Prostate gland (tissue), 2 donors: Measurements from ENCODE around the gene CCDC175.

ENCODE experiments used
- CTCF ChIP-seq, 4 experiments: fragments of 200-600 bp in 2 of 4; fragments of 450-650 bp in 2 of 4; sonication (generic) in 2 of 4; IDR thresholded peaks; 1 replicate in 3 of 4; 2 replicates in 1 of 4; pipeline ENCODE4 v1.5.1; 2016 to 2019; ENCODE audit warnings: antibody characterized with exemption in 4 of 4, mild to moderate bottlenecking in 2 of 4, moderate library complexity in 2 of 4
- POLR2A ChIP-seq: fragments of 450-650 bp; IDR thresholded peaks from one replicate; pipeline ENCODE4 v1.6.1; 2016; ENCODE audit warnings: antibody characterized with exemption, mild to moderate bottlenecking
- POLR2AphosphoS5 ChIP-seq: sonication (generic); formaldehyde crosslinking; IDR thresholded peaks from one replicate; pipeline ENCODE4 v1.6.1; 2017; ENCODE audit warnings: antibody characterized with exemption

GRCh38 chr14:59537476-59537875 is 39.1 kb downstream of the CCDC175 start:
- no peak for TF ChIP-seq CTCF (IDR thresholded peaks at IDR 0.05)
- no peak for TF ChIP-seq POLR2A
- no peak for TF ChIP-seq POLR2AphosphoS5
